Endodermal cell (in vitro differentiated cells): ENCODE data around the gene RPS2. TPM values are rescaled to one million over a fixed set of nuclear protein-coding genes. Genes with fewer than 3 reads are reported as not detected.

ENCODE experiments used
- DNase-seq: peaks from one replicate; pipeline ENCODE4 v3.0.0-alpha.2; 2017
- H3K27ac ChIP-seq: 2 replicates; pipeline ENCODE4 v1.5.1; 2013; ENCODE audit warnings: mild to moderate bottlenecking, low read depth, low read length, moderate library complexity
- H3K27me3 ChIP-seq: 2 replicates; pipeline ENCODE4 v1.6.1; 2013; ENCODE audit warnings: mild to moderate bottlenecking, low read length, moderate library complexity; ENCODE audit not compliant: insufficient read depth, control insufficient read depth, poor library complexity, severe bottlenecking
- H3K36me3 ChIP-seq: 2 replicates; pipeline ENCODE4 v1.7.0; 2013; ENCODE audit warnings: mild to moderate bottlenecking, low read length, moderate library complexity; ENCODE audit not compliant: control insufficient read depth, insufficient read depth
- H3K4me1 ChIP-seq: one replicate; pipeline ENCODE4 v1.7.0; 2013; ENCODE audit warnings: low read length; ENCODE audit not compliant: control insufficient read depth, insufficient read depth
- H3K4me3 ChIP-seq: 2 replicates; pipeline ENCODE4 v1.5.1; 2013; ENCODE audit warnings: mild to moderate bottlenecking, low read length, moderate library complexity
- H3K9ac ChIP-seq: 2 replicates; pipeline ENCODE4 v1.6.1; 2013; ENCODE audit warnings: mild to moderate bottlenecking, low read length, moderate library complexity; ENCODE audit not compliant: poor library complexity, severe bottlenecking; ENCODE audit errors: extremely low read depth
- H3K9me3 ChIP-seq: 2 replicates; pipeline ENCODE4 v1.6.1; 2013; ENCODE audit warnings: mild to moderate bottlenecking, low read length, moderate library complexity; ENCODE audit not compliant: control insufficient read depth
- H3K27ac Mint-ChIP-seq: 2 replicates; pipeline ENCODE4 v1.8.0; 2020; ENCODE audit warnings: mixed read lengths
- H3K27me3 Mint-ChIP-seq: 2 replicates; pipeline ENCODE4 v1.8.0; 2021; ENCODE audit warnings: mild to moderate bottlenecking, mixed read lengths; ENCODE audit not compliant: insufficient read depth
- H3K36me3 Mint-ChIP-seq: 2 replicates; pipeline ENCODE4 v1.8.0; 2020; ENCODE audit warnings: low read depth, mixed read lengths
- H3K4me1 Mint-ChIP-seq: 2 replicates; pipeline ENCODE4 v1.8.0; 2020; ENCODE audit warnings: mixed read lengths
- H3K4me3 Mint-ChIP-seq: 2 replicates; pipeline ENCODE4 v1.8.0; 2020; ENCODE audit warnings: mild to moderate bottlenecking, moderate library complexity, mixed read lengths
- H3K9me3 Mint-ChIP-seq: 2 replicates; pipeline ENCODE4 v1.8.0; 2020; ENCODE audit warnings: mild to moderate bottlenecking, mixed read lengths
- CTCF ChIP-seq: fragments of 200-600 bp; sonication (generic); conservative IDR thresholded peaks from 2 replicates; pipeline ENCODE4 v1.5.0; 2021; ENCODE audit warnings: antibody characterized with exemption, mild to moderate bottlenecking
- WGBS, 2 experiments: methylation state at CpG; one replicate each; pipeline versions ENCODE4 v1.1.5 to v1.1.7; 2013; ENCODE audit warnings: missing lambda C conversion rate in 2 of 2, mixed read lengths in 1 of 2; ENCODE audit not compliant: insufficient coverage in 1 of 2, insufficient read length in 1 of 2; 5-methylcytosine and 5-hydroxymethylcytosine counted together
- total RNA-seq, 2 donors: library from RNA; stranded (reverse); fragmentation: NEBNext Ultra II Directional in 1 of 2; extraction: Animal tissue kit (Norgen Biotek cat#: 25700) in 1 of 2; gene quantifications; 2 replicates in 1 of 2; 3 replicates in 1 of 2; pipeline ENCODE4 v1.2.1, GENCODE V29; 2021

The RPS2 gene
- total RNA-seq, 2 donors from 2014 or later, result 3,064 to 3,492 TPM

GRCh38 chr16:1947369-1947670 is 17.3 kb downstream of the RPS2 start:
- no peak overlapping the region for H3K4me3 Mint-ChIP-seq

GRCh38 chr16:1946495-1947368 is 17.9 kb downstream of the RPS2 start:
- peak; percentile 50 for TF ChIP-seq CTCF
- H3K4me3 ChIP-seq, result no peak overlapping the region
- Mint-ChIP-seq H3K4me1 (no peaks in the 10 kb centered on the region), H3K27me3 (peaks cover 10% of the 10 kb centered on the region), H3K9me3 (no peaks in the 10 kb centered on the region), H3K27ac (no peak overlapping the region), H3K36me3 (no peaks in the 10 kb centered on the region), H3K4me3 (no peak overlapping the region)
- no peaks in the 10 kb centered on the region for H3K9me3 ChIP-seq
- no peaks in the 10 kb centered on the region for H3K36me3 ChIP-seq
- no peaks in the 10 kb centered on the region for H3K4me1 ChIP-seq
- no peak overlapping the region for H3K9ac ChIP-seq
- no peak overlapping the region for H3K27ac ChIP-seq
- 92 to 93% methylated on average over 34 to 38 of the region's 38 CpGs for WGBS, 2 experiments
- H3K27me3 ChIP-seq, result no peaks in the 10 kb centered on the region
- DNase-seq, result no peak

More at GRCh38 chr16:1947369-1947670, 17.3 kb downstream of the RPS2 start:
- Mint-ChIP-seq H3K9me3 (peaks cover 2% of the 10 kb centered on the region), H3K27me3 (peaks cover 10% of the 10 kb centered on the region), H3K4me1 (no peaks in the 10 kb centered on the region), H3K27ac (no peak overlapping the region), H3K36me3 (no peaks in the 10 kb centered on the region)
- Histone ChIP-seq H3K36me3 (no peaks in the 10 kb centered on the region), H3K27ac (no peak overlapping the region), H3K27me3 (no peaks in the 10 kb centered on the region), H3K9me3 (no peaks in the 10 kb centered on the region), H3K4me3 (no peak overlapping the region), H3K4me1 (no peaks in the 10 kb centered on the region), H3K9ac (no peak overlapping the region)
- TF ChIP-seq CTCF, result no peak
- WGBS, 2 experiments, result 95 to 96% methylated on average over 9 of the region's 9 CpGs
- no peak for DNase-seq

DNA sequence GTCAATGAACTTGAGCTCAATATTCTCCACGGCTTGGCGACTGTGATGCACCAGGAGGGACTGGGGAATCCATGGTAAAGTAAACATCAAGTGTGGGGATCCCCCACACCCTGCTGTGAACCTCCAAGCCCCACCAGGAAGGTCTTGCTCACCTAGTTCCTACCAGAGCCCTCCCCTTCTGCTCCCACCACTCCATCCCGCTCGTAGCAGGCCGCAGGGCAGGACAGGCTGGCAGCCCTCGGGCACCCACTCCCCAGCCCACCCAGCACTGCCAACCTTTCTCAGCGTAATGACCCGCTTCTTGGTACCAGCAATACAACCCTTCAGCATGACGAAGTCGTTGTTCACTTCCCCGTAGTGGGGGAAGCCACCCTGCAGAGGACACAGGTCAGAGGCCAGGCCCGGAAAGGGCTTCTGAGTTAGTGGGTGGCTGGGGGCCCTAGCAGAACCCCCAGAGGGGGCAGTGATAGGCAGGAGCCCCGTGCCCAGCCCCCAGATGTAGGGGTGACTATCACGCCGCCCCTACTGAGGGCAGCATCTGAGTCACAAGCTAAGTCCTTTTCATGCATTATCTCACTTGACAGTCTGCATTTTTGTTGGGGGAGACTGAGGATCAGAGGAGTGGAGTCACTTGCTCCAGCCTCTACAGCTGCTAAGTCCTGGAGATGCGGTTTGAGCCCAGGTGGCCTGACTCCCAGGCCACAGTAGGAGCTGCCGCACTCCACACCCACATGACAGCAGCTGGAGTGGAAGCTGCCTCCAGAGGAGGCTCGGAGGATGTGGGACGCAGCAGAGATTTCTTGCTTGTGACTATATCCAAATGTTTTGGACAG is 18.9 kb downstream of the RPS2 start:
- 92 to 94% methylated on average over 14 to 19 of the region's 19 CpGs for WGBS, 2 experiments
- H3K27ac Mint-ChIP-seq, result no peak overlapping the region
- no peaks in the 10 kb centered on the region for H3K36me3 Mint-ChIP-seq
- H3K9me3 Mint-ChIP-seq, result no peaks in the 10 kb centered on the region
- peak; percentile 34 for DNase-seq
- no peak for TF ChIP-seq CTCF
- peaks cover 3% of the 10 kb centered on the region for H3K4me1 Mint-ChIP-seq
- H3K27me3 ChIP-seq, result no peaks in the 10 kb centered on the region
- H3K27ac ChIP-seq, result no peak overlapping the region
- no peak overlapping the region for H3K9ac ChIP-seq
- no peaks in the 10 kb centered on the region for H3K36me3 ChIP-seq
- H3K4me3 ChIP-seq, result no peak overlapping the region
- peaks cover 10% of the 10 kb centered on the region for H3K27me3 Mint-ChIP-seq
- no peaks in the 10 kb centered on the region for H3K9me3 ChIP-seq
- no peaks in the 10 kb centered on the region for H3K4me1 ChIP-seq
- no peak overlapping the region for H3K4me3 Mint-ChIP-seq
